NCI-H69 (cell line): ENCODE results near the gene STK35.
"Not testable (repeated sequence)": the region's sequence is repeated elsewhere in the genome, so short reads cannot be mapped to it uniquely, and the experiment has no call there.

Experiments
- DNase-seq: peaks from one replicate; lab custom pipeline; 2025; lab: John Stamatoyannopoulos, UW

Gene STK35

DNA sequence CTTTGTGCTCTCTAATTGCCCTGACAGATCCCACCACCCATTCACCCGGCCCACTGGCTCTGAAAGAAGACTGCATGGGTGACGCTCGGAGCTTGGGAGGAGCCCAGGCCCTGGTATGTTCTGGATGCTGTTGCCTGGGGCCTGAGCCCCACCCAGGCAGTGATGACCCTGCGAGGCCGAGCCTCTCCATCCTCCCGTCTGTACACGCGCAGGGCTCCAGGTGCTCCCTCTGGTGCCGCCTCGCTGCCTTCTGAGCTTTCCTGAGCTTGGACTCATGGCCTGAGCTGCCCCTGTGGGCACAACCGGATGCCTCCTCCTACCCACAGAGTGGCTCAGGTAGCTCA is 61.2 kb downstream of the STK35 start:
- DNase-seq: no peak

DNA sequence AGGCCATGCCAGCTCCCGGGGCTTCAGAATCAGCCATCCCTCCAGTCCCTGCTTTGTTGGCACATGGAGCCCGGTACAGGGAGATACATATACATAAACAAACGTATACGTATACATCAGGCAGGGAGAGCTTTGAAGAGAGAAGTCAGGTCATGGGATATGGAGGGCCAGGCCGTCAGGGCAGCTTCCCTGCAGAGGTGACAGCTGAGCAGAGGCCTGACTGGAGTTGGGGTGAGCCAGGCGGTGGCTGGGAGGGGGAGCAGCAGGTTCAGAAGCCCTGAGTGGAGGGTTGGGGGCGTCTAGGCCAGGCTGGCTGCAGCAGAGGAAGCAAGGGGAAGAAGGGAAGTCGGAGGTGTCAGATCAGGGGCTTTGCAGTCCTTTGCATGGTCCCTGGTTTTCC is 61.7 kb downstream of the STK35 start:
- DNase-seq: no peak

DNA sequence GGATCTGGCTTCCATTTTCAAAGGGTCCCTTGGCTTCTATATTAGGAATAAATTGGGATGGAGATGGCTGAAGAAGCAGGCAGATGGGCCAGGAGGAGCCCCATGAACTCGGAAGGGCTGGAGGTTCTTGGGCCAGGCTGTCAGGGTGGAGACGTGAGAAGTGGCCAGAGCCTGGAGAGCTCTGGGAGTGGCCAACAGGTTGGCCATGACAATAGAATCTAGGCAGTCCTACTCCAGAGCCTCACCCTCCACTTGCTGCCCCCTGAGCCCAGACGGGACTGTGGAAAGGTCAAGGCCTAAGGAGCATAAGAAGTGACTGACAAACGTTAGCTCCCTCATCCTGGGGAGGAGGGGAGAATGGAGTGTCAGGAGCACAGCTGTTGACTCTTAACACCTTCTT is 62.1 kb downstream of the STK35 start:
- no peak for DNase-seq

DNA sequence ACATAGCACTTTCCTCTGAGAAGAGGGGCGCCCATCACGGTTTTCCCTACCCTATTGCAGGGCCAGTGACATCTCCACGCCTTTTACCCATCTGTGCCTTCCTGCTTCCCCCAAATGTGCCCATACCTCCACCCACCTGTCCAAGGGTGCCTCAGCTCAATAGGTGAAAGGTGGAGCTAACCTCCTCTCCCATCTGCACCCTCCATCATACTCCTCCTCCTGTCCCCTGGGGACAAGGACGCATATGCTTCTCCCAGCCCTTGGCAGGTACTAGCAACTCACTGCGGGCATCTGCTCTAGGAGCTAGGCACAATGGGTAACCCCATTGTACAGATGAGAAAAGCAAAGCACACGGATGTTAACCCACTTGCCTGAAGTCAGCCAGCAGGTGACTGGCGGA is 62.8 kb downstream of the STK35 start:
- DNase-seq: no peak

DNA sequence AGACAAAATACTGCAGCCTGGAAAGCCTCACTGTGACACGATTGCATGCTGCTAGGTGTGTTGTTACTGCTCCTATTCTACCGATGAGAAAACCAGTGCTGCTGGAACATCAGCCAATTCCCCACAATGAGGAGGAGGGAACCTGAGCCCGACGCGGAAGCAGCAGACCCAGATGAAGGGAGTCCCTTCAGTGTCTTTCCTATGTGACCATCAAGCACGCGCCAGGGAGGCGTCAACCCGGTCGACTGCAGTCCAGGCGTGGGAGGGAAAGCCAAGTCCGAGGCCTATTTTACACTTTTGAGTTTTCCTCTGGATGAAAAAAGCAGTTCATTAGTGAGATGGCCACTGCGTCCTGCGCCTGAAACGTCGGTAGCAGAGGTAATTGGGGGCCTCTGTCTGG is 63.3 kb downstream of the STK35 start:
- DNase-seq: no peak

DNA sequence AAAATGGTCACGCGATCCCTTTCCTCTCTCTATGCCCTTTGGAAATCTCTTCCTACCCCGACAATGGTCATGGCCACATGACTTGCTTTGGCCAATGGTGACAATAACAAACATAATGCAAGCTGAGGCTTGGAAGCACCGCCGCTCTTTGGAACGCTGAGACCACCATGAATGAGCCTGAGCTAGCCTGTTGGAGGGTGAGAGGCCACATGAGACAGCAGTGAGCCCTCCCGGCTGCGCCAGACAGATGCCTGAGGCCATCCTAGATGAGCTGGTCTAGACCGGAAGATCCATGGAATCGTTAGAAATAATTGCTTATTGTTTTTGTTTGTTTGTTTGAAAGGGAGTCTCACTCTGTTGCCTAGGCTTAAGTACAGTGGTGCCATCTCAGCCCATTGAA is 64.2 kb downstream of the STK35 start:
- peak; percentile 25 for DNase-seq

DNA sequence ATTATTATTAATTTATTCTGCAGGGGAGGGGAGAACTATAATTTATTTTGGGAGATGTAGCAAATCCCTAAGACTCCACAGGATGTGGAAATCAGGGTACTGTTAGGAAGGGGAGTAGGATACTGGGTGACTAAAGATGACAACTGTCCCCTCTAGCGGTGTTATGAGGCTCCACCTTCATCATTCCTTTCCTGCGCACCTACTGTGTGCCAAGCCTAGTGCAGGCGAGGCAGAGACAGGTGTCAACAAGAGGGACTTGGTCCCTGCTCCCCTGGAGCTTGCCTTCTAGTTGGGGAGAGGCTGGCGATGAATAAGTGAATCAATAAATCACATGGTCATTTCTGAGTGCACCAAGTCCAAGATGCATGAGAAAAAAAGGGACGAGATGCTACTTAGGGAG is 65.5 kb downstream of the STK35 start:
- no peak for DNase-seq

DNA sequence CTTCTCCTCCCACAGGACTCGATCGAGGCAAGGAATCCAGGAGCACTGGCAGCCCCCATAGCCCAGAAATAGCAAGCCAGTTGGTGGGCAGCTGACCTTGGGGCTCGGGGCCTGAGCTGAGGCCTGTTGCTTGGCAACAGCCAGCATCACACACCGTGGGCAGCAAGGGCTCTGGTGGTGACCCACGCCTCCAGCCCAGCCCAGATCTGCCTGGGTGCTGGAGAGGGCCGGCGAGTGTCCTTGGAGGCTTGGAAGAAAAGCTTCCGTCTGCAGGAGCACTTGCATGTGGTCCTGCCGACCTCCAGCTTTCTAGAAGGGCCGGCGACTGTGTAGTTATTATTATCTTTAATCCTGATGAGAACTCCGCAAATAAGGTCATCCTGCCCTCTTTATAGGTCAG is 67.3 kb downstream of the STK35 start:
- DNase-seq: no peak

DNA sequence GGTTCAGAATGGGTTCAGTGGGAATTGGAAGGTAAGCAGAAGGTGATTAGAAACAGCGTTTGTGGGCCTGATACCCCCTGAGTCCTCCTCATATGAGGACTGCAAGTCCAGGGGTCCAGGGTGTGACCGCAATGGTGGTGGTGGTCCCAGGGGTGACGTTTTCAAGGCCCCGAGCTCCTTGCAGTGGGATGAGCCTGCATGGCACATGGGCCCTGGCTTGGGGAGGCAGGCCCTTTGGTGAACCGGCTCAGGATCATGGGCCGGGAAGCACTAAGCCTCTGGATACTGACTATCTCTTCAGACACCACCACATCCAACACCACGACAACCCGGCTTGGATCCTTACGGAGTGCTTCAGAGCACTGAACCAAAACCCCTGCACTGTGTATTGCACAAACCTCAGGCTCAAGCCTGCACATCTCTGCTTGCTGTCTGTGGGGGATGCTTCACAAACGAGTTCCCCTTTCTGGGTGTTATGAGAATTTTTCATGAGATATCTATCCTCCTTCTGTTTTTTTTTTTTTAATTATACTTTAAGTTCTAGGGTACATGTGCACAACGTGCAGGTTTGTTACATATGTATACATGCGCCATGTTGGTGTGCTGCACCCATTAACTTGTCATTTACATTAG is 67.9 kb downstream of the STK35 start:
- no peak for DNase-seq

DNA sequence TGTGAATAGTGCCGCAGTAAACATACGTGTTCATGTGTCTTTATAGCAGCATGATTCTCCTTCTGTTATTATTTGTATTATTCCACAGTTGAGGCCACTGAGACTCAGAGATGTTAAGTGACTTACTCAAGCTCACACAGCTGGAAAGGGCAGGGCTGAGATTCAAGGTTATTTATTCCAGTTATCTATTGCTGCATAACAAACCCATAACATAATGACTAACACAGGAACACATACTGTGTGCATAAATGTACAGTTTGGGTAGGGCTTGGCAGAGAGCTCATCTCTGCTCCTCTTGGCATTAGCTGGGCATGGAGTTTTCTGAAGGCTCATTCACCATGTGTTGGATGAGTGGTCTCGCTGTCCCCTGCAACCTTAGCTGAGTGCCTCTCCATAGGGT is 68.8 kb downstream of the STK35 start:
- DNase-seq: no peak

DNA sequence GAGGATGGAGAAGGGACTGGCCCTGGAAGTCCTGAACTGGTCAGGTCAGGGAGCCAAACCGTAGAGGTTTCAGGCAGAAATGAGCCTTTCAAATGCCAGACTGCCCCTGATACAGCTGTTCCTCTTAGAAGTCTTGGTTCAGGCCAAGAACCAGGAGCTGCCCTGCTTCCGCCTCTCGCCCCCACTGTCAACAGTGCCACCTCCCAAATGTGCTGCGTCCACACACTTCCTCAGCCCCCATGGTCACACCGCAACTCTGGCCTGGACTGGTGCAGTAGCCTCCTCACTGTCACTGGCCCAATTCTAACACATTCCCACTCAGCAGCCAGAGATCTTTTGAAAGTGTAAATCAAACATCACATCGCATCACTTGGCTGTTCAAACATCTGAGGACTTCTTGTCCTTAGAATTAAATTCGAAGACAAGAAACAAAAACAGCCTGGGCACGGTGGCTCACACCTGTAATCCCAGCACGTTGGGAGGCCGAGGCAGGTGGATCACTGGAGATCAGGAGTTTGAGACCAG is 69.7 kb downstream of the STK35 start:
- no peak for DNase-seq

DNA sequence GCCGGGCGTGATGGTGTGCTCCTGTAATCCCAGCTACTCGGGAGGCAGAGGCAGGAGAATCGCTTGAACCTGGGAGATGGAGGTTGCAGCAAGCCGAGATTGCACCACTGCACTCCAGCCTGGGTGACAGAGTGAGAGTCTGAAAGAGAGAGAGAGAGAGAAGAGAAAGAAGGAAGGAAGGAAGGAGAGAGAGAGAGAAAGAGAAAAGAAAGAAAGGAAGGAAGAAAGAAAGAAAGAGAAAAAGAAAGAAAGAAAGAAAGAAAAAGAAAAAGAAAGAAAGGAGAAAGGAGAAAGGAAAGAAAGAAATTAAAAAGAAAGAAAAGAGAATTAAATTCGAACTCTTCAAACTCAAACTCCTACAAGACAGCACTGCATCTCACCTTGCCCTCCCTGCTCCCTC is 70.2 kb downstream of the STK35 start:
- DNase-seq: not testable (repeated sequence)

DNA sequence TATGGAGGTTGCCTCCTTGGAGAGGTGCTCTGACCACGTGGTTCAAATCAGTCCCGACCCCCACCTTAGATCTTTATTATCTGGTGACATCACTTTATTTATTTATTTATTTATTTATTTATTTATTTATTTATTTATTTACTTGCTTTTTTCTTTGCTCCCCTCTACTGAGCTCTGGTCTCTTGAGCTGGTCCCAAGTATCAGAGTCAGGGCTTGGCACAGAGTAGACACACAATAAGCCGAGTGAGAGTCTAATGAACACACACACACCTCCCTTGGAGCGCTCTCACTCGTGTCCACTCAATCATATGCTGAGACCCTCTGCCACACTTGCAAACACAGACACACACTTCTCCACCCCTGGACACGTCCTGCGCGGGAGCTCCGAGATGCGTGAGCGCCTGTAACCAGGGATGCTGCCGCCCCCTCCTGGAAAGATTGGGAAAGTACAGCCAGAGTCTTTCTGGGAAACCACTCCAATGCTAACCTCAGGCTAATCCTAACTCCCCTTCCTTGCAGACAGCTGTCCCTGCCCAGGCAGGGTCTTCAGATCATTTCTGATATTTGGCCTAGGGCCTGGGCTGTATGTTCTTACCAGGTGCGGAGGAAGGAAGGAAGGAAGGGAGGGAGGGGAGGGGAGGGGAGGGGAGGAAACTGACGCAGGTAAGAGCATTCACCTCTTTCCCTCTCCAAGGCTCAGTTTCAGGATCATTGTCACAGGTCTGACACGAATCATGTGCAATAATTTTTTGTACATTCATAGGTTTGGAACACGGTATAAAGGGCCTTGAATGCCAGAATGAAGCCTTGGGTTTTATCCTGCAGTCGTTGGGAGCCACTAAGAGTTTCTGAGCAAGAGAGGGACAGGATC is 70.9 kb downstream of the STK35 start:
- DNase-seq: peak; percentile 72

DNA sequence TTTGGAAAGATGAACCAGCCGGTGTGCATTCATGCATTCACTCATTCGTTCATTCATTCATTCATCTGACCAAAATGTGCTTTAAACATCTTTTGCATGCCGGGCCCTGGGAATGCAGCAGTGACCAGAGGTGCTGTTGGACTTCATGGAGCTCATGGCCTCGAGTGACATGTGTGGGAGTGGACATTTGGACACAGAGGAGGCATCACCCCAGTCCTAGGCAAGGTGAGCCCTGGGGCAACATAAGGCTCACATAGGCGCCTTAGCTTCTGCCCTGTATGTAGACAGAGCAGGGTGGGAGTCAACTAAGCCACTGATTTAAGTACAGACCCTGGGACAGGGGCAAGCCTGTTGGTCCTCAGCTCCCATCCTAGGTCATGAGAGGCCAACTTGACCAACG is 71.6 kb downstream of the STK35 start:
- no peak for DNase-seq

DNA sequence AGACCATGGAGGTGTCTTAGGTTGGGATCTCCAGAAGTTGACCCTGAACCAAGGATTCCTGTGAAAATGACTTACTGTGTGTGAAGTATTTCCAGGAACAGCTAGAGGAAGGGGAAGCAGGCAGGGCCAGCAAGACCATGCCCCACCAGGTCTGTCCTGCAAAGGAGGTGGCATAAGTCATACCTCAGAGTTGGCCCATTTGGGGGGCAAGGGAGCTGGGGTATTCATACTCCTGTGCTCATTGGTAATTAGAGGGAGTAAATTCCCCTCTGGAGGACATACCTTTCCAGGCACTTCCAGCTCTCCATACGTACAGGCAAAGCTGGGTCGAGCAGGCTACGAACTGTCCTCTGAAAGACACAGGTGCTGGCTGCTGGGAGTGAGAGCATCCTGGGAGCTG is 72.4 kb downstream of the STK35 start:
- DNase-seq: no peak

DNA sequence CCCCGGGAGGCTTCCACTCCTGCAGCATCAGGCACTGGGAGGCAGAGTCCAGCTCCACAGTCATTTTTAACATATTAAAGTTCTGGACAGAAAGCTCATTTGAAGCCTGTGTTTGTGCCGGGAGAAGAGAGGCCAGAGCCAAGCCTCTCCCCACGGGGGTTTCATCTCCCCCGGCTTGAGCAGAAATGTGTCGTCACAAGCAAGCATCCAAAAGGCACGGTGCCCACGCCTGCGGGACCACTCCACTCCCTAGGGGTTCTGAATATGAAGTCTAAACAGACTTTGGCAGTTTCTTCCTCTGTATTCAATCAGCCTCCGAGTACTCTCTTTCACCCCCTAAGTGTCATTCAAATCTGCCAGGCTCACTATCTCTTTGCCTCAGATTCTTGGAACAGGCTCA is 75.3 kb downstream of the STK35 start:
- no peak for DNase-seq

DNA sequence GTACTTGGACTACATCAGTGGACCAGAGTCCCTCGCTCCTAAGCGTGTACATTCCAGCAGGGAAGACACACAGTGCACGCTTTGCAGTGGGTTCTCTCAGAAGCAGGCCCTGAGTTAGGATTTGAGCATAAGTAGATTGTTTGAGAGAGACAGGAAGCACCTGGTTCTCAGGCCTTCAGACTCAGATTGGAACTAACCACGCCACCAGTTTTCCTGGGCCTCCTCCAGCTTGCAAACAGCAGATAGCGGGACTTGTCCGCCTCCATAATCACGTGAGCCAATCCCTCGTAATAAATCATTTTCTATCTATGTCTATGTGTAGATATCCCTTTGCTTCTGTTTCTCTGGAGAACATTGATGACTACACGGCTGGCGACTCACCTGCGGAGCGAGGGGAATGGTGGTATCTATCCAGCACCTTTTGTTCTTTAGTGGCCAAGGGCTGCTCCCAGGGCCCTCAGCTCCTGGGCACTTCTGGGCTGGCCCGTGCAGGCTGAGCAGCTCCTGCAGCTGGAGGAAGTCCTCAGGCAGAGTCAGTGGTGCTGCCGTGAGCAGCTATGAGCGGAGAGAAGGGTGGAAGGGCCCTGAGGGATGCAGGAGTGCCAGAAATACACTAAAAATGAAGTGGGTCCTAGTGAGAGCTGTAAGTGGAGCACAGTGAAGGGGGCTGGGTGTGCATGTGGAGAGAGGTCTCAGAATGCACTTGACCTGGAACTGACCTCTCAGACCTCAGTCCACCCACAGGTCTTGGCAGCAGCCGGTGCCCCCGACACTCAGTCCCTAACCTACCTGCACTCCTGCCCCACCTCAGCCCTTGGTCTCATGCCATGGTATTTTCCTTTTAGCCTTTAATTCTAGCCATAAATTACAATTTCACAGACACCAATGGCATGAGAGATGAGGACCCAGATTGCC is 76.9 kb downstream of the STK35 start:
- DNase-seq: no peak

DNA sequence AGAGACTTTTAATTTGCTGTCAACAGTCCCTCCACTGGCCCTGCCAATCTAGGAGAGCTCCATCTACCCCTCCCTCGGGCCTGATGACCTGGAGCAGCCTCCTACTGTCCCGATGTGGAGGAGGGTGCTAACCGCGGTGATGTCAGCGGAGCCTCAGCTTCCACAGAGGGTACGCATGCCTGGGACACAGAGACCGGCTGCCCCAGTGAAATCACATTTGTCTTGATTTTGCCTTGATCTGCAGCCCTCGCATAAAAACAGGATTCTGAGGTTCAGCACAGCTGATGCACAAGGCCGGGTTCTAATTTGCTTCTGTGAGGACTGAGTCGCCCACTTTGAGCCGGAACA is 77.6 kb downstream of the STK35 start:
- DNase-seq: no peak

DNA sequence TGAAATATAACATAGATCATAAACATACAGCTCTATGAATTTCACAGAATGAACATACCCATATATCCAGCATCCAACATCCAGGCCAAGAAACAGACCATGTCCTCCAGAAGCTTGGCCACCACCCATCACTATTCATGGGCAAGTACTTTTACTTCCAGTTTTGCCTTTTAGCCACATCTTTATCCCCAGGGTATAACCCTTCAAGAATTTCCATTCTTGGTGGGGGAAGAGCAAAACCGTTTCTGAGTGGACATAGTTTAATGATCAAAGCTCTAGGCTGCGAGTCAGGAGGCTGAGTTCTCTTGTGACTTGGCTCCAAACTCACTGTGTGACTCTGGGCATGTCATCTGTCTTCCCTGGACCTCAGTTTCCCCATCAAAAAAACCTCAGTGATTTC is 78.3 kb downstream of the STK35 start:
- DNase-seq: no peak

DNA sequence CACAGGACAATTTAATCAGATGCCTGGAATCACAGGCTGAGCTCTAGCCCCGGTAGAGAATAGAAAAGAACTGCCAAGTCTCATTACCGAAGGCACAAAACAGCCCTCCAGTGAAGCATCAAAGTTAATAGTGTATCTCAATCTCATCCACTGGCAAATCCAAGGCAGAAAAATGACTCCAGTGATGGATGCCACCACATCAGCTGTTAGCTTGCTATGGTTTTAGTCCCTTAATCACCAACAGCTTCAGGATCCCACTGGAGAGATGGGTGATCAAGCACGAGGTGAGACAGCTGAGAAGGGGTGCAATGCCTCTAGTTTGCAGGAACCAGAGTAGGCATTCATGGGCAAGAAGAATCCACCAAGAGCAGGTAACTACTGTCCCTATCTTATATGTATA is 81.8 kb downstream of the STK35 start:
- DNase-seq: no peak

DNA sequence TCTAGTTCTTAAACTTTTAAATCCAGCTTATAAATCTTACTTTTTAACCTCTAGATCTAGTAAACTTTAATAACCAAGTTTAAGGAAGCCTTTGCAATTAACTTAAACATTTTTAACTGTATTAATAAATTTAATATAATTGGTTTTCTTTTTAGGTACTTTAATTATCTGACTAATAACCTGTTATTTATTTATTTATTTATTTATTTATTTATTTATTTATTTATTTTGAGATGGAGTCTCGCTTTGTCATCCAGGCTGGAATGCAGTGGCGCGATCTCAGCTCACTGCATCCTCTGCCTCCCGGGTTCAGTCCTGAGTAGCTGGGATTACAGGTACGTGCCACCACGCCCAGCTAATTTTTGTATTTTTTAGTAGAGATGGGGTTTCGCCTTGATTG is 83.3 kb downstream of the STK35 start:
- not testable (repeated sequence) for DNase-seq

DNA sequence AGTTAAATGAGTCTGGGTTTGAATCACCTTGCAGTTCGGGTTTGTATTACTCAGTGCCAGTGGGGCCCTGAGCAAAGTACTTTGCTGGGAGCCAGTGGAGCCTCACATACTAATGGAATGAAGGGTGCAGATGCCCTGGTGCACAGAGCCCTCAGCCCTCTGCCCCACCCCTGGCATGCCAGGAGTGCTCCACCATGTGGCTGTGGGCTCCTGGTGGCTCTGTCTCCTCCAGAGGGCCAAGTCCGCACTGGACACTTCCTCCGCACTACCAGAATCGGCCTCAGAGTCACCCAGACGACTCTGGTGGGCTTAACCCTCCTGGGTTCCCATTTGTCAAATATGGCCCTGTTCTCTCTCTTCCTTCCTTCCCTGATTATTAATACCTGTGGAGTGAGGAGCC is 94.0 kb downstream of the STK35 start:
- no peak for DNase-seq

DNA sequence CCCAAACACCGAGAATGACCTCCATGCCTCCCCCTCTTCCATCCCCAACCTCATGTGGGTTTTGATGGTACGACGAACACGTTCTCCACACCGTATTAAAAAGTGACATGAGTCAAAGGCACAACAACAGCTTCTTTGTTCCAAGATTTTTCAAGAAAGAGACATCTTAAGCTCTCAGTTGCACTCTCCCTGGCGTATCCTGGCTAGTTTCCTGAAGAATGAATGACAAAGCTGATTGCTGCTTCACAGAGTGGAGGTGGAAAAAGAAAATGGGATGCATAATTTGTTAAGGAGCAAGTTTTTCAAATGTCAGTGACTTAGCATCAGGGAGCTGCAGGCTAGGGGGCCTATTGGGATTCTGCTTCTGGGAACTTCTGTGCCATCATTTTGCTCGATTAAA is 95.5 kb downstream of the STK35 start:
- no peak for DNase-seq
